Measurements from ENCODE around the gene MYOZ2.

The MYOZ2 gene

DNA sequence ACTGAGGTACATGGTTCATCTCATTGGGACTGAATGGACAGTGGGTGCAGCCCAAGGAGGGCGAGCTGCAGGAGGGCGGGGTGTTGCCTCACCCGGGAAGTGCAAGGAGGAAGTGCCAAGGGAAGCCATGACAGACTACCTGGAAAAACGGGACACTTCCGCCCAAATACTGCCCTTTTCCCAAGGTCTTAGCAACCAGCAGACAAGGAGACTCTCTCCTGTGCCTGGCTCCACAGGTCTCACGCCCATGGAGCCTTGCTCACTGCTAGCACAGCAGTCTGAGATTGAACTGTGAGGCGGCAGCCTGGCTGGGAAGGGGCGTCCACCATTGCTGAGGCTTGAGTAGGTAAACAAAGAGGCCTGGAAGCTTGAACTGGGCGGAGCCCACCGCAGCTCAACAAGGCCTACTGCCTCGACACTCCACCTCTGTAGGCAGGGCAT, 62.2 kb downstream of the MYOZ2 start:
- no peak for DNase-seq (ENCODE audit: low read depth in 3 of 3)

DNA sequence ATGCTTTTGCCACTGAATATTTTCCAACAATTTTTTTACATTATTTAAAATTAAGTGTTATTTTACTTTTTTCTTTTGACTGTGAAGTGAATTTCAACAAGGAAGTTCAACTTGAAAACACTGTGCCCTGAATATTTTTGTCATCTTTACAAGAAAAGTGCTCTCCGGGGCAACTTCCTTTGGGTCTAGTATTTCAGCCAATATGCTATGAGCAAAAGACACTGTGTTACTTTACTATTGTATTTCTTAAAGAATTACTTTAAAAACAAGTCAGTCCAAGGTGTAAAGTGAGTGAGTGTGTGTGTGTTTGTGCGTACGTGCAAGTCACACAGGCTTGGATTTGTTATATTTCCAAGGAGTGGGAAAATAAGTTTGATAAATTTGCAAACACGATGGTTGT, 69.3 kb downstream of the MYOZ2 start:
- DNase-seq (ENCODE audit: low read depth in 3 of 3), result no peak

GRCh38 chr4:119205690-119206089, 70.1 kb downstream of the MYOZ2 start:
- no peak for DNase-seq (ENCODE audit: low read depth in 3 of 3)

DNA sequence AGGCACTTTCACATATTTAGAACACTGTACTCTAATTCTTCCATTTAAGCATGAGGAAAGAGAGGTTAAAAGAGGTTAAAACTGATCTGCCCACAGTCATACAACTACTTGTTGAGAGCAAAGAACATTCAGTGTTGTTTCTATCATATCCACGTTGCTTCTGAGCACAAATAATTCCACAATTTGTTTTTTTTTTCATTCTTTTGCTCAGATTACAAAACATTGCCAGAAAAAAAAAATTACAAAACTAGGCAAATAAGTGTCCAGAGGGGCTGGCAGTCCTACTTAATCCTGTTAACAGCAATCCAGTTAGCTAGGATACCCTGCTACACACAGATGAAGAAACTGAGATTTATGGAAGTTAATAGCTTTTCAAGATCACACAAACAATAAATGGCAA, 70.5 kb downstream of the MYOZ2 start:
- no peak for DNase-seq (ENCODE audit: low read depth in 3 of 3)

DNA sequence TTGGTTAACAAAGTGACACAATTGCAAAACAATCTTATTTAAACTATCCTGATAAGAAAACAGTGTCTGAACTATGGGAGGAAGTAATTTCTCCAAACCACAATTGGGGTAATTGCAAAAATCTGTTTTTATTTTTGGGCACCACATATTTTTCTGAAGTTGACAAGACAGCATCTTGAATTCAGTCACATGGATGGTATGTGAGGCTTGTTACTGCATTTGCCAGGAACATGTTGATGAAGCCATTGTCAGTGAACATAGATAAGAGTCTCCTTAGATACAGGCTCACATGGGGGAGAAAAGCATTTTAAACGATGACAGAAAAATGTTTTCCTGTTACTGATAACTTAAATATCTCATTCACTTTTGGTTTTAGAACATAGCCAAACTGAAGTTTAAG, 71.4 kb downstream of the MYOZ2 start:
- DNase-seq (ENCODE audit: low read depth in 3 of 3), result no peak

DNA sequence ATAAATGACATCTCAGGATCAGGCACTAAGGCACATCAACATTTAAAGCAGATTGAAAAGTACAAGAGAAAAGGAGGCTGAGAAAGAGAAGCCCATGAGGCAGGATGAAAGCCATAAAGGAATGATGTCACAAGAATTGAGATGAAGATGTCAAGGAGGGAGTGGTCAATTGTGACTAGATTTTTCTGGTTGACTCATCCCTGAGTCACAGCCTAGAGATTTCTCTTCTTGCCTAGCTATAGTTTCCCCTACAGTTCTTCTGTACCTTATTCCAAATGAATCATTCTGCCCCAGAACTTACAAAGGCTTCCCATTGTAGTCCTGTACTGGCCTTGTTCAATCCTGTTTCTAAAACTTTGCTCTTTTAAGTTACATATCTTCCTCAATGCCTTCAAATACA, 73.4 kb downstream of the MYOZ2 start:
- DNase-seq (ENCODE audit: low read depth in 3 of 3), result peak; percentile 20 to 64 (median 28)

DNA sequence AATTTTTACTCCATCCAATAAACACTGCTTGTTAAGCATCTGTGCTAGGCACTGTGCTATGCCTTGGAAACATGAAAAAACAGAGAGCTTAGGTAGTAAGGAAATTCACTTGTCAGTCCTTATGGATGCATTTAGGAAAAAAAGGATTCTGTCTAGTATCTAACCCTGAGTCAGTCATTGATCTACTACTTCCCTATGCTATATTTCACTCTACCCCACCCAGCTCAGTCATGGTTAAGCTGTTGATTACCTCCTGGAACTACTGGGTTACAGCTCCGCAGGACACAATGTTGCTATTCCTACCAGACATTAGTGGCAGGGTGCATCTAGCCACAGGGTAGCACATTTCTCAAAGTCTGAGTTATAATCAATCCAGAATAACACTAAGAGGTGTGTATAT, 74.0 kb downstream of the MYOZ2 start:
- no peak for DNase-seq (ENCODE audit: low read depth in 3 of 3)

DNA sequence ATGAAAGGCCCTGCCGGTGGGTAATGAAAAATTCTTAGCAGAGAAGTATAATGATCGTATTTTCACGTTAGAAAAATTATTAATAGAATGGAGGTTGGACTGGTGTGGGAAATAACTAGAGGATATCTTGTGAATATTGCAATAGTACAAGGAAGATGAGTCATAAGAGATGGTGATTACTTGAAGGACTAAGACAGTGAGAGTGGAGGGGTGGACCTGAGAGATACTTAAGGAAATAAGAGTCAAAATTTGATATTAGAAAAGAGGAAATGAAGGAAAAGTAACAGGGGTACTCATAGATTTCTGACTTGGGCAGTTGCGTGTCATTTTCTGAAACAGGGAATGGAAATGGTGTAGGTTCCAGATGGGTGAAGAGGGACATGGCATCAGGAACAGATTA, 75.1 kb downstream of the MYOZ2 start:
- DNase-seq (ENCODE audit: low read depth in 3 of 3), result no peak

GRCh38 chr4:119211867-119212233, 76.2 kb downstream of the MYOZ2 start:
- DNase-seq (ENCODE audit: low read depth in 3 of 3), result no peak

GRCh38 chr4:119212234-119212963, 76.8 kb downstream of the MYOZ2 start, which contains the start of gene USP53:
USP53 (plus strand) TSS chr4:119212713; CDS start chr4:119239760, 27,047 bp downstream.
- DNase-seq (ENCODE audit: low read depth in 3 of 3), result peak; percentile 94 to 98 (median 95)

DNA sequence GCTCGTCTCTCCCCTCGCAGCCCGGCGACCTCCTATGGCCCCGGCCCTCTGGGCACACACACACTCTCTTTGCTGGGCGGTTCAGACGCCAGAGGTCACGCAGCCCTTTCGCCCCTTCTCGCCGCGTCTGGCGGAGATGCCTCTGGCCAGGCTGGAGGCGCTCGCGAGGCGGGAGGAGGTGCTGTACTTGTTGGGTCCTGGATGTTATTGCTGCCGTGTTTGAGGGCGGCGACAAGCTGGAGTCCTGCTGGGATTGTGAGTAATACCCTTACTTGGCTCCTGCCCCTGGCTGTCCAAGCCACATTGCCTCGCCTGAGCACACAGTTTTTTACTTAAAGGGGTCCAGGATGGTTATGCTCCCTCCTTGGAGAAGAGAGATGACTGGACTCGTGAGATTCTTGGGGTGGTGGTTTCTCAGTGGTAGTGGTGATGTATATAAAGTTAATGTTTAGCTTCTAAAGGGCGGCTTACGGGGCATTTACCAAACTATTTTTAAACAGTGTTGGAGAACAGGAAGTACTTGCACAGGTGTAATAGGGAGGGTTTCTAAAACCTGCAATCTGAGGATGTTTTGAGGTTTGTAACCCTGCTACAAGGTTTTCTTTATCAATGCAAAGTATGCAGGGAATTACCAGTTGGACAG, 77.5 kb downstream of the MYOZ2 start:
- peak; percentile 8 to 65 (median 42) for DNase-seq (ENCODE audit: low read depth in 3 of 3)

- no peak for DNase-seq (ENCODE audit: low read depth in 3 of 3)
Observed at GRCh38 chr4:119218093-119218492, 82.5 kb downstream of the MYOZ2 start.

GRCh38 chr4:119221412-119221811, 85.8 kb downstream of the MYOZ2 start:
- DNase-seq (ENCODE audit: low read depth in 3 of 3), result no peak

GRCh38 chr4:119227690-119228089, 92.1 kb downstream of the MYOZ2 start:
- DNase-seq (ENCODE audit: low read depth in 3 of 3), result no peak

GRCh38 chr4:119228406-119228805, 92.8 kb downstream of the MYOZ2 start:
- DNase-seq (ENCODE audit: low read depth in 3 of 3), result no peak

DNA sequence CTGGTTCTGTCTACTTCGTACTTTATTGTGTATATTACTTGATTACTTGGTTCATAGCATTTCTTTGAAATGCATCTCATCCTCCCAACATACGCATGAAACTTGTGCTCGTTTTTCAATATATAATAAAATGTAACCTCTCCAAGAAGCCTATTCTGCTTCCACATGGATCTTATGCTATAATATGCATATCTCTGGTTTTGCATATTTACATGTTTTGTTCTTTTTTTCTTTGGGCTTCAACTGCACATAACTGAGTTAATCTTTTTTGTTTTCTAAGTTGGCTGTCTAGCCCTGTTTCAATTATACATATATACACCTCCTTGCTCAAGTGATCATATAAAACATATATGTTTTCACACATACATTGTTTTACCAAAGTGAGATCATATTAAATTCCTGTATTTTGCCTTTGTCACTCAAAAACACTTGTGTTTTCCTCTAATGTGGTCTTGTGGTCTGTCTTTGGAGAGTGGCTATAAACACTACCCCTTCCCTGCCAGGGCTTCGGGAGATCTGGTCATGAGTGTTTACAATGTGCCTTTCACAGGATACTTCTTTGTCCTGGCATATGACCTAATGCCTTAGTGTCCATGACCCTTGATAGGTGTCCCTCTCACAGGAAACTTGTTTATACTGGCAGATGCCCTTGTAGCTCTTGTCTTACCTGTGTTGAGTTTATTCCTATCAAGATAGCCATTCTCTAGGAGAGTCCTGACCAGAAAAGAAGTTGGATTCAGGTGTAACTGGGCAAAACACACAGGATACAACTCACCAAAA, 94.5 kb downstream of the MYOZ2 start:
- no peak for DNase-seq (ENCODE audit: low read depth in 3 of 3)

- DNase-seq (ENCODE audit: low read depth in 3 of 3), result no peak
Observed at GRCh38 chr4:119231491-119231890, 95.9 kb downstream of the MYOZ2 start.

GRCh38 chr4:119232286-119232685, 96.7 kb downstream of the MYOZ2 start:
- DNase-seq (ENCODE audit: low read depth in 3 of 3), result no peak

DNA sequence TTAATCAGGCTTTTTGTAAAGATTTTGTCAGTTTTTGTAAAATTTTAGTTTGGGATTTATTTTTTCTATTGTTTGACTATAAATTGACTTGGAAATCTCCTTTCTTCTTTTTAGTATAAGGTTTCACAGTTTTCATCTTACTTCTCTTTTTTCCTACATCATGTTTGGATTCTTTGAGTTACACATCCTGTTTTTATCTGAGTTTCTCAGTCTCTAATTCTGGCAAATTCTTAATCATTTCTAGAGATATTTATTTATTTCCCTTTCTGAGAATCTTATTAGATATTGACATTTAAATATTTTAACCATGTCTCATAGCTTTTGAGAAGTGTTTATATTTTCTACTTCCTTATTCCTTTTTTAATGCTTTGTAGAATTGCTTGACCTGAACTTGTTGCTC, 97.6 kb downstream of the MYOZ2 start:
- DNase-seq (ENCODE audit: low read depth in 3 of 3), result no peak

DNA sequence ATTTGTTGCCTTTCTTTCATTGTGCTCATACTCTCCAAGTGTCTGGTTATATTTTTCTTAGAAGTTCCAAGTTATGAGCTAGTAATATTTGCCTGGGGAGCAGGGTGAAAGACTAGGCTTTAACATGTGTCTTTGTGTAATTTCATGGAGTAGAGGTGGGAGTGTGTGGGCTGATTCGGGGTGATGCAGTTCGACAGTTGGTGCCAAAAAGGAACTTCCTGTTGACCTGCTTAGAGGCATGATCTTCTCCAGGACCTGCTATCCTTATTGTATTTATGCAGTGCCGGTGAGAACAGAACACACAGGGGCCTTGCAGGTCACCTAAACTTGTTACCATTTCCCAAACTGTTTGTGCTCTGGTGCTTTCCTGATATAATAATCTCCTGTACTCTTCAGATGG, 98.1 kb downstream of the MYOZ2 start:
- no peak for DNase-seq (ENCODE audit: low read depth in 3 of 3)

DNA sequence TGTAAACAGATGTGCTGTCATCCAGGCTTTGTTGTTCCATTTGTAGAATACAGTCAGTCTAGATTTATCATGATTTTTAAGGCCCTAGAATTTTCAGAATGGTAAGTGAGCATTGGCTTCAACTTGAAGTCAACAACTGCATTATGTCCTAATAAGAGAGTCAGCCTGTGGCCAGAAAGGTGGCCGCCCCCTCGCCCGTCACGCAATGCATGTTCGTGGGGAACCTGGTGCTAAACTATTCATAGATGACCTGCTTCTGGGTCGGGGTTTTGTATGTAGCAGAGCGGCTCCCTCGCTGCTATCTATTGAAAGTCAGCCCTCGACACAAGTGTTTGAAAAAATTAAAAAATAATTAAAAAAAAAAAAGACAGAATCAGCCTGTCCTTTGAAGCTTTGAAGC, 101.6 kb downstream of the MYOZ2 start:
- no peak for DNase-seq (ENCODE audit: low read depth in 3 of 3)
